Activated T-cell treated with anti-CD3 and anti-CD28 coated beads, Interleukin-2, amount 50 U/mL, for 4 hours (primary cell): Measurements from ENCODE around the gene RBPJL. TPM values are rescaled to one million over a fixed set of nuclear protein-coding genes. Genes with fewer than 3 reads are reported as not detected.

Experiments used
- ATAC-seq, 2 donors: fragments of 200-7000 bp; cut with Tn5 transposase; one replicate each; pipeline ENCODE4 v1.10.0; 2021
- DNase-seq: peaks from one replicate; pipeline ENCODE4 v3.0.0-alpha.2; 2020
- H3K27me3 Mint-ChIP-seq: one replicate; pipeline ENCODE4 v1.8.0; 2021; ENCODE audit warnings: low read depth, mixed read lengths
- H3K36me3 Mint-ChIP-seq: one replicate; pipeline ENCODE4 v1.8.0; 2022; ENCODE audit warnings: mixed read lengths; ENCODE audit not compliant: insufficient read depth
- H3K4me1 Mint-ChIP-seq: one replicate; pipeline ENCODE4 v1.8.0; 2021; ENCODE audit warnings: low read depth, mixed read lengths
- H3K4me3 Mint-ChIP-seq: one replicate; pipeline ENCODE4 v1.8.0; 2021; ENCODE audit warnings: mild to moderate bottlenecking, moderate library complexity, mixed read lengths
- H3K9me3 Mint-ChIP-seq: one replicate; pipeline ENCODE4 v1.8.0; 2021; ENCODE audit warnings: mixed read lengths
- total RNA-seq, 3 donors: library from RNA; stranded (reverse); gene quantifications; one replicate each; pipeline ENCODE4 v1.2.1, GENCODE V29; 2021

Gene RBPJL
- total RNA-seq, 3 donors from 2014 or later, result 0.13 to 0.19 TPM; not detected in 1

DNA sequence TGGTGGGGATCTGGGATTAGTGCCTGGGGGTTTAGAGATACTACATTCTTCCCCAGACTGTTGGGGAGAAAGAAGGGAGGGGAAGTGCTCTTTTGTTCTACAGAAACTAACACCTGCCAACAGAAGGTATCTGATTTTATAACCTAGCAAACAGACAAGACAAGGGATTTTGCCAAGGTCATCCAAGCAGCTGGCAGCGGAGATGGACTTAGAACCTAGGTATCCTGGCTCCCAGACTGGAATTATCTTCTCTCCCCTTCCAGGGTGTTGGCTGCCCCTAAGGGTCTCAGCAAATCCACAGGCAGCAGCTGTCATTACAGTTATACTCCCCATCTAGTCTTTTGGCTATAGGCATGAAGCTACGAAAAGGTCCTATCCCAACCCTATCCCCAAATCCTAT, 33.2 kb downstream of the RBPJL start:
- Mint-ChIP-seq H3K4me3 (no peak overlapping the region), H3K36me3 (peaks cover 8% of the 10 kb centered on the region), H3K27me3 (peaks cover 3% of the 10 kb centered on the region), H3K9me3 (no peaks in the 10 kb centered on the region), H3K4me1 (peaks cover 3% of the 10 kb centered on the region)
- ATAC-seq (no peak), DNase-seq (no peak)

DNA sequence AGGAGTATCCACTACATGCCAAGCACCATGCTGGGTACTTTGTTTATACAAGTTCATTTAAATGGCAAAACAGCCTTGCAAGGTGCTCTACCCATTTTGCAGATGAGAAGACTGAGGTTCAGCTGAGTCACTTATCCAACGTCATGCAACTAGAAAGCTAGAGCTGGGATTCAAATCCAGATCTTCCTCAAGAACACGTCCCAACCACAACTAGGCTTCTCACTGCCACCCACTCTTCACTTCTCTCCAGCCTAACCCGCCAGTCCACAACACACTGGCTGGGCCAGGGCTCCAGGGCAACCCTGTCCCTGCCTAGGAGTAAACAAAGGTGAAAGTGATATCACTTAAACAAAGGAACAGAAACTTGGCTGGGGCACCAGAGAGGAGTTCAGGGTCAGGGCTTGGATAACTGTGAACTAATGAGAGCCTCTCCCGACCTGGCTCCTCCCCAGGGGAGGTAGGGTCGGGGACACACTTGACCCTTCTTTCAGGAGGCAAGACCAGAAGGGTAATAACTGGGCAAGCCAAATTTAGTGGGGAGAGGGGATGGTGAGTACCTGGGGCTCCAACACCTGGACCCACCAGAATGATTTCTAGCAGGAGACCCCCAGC, 33.7 kb downstream of the RBPJL start:
- Mint-ChIP-seq H3K36me3 (peaks cover 8% of the 10 kb centered on the region), H3K4me3 (no peak overlapping the region), H3K27me3 (peaks cover 3% of the 10 kb centered on the region), H3K9me3 (no peaks in the 10 kb centered on the region), H3K4me1 (peaks cover 6% of the 10 kb centered on the region)
- no peak for ATAC-seq
- no peak for DNase-seq

DNA sequence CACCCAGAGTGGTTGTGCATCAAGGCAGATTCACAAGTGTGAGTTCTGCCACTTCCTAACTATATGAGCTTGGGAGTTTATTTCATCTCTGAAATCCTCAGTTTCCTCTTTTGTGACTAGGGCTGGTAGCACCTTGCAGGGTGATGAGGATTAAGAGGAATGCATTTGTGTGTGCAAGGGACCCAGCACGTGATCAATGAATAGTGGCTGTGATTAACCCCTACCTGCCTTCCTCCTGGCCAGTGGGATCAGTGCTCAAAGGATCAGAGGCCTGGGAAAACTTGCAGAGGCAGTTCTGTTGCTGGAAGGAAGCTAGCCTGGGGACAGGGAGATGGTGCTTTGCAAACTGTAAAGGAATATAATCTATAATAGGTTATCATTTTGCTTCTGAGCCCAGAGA, 34.3 kb downstream of the RBPJL start:
- Mint-ChIP-seq H3K9me3 (no peaks in the 10 kb centered on the region), H3K36me3 (peaks cover 8% of the 10 kb centered on the region), H3K27me3 (peaks cover 3% of the 10 kb centered on the region), H3K4me3 (no peak overlapping the region), H3K4me1 (peaks cover 6% of the 10 kb centered on the region)
- no peak for ATAC-seq
- DNase-seq, result no peak

DNA sequence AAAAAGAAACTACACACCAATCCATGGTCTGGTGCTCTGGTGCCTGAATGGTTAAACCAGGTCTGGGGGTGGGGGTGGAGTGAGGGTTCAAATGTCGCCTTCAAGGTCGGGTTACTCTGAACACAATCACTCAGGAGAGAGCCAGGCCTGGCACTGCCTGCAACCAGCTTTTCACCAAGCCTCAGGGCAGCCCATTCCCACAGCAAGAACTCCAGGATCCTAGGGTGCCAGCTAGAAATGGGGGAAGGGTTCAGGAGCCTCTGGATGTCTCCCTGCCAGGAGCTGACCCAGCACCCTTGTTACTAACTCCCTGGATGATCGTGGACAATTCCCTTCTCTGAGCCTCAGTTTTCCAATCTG, 34.9 kb downstream of the RBPJL start:
- Mint-ChIP-seq H3K4me1 (peaks cover 10% of the 10 kb centered on the region), H3K27me3 (peaks cover 3% of the 10 kb centered on the region), H3K36me3 (peaks cover 8% of the 10 kb centered on the region), H3K9me3 (no peaks in the 10 kb centered on the region), H3K4me3 (no peak overlapping the region)
- DNase-seq (no peak), ATAC-seq (no peak)

DNA sequence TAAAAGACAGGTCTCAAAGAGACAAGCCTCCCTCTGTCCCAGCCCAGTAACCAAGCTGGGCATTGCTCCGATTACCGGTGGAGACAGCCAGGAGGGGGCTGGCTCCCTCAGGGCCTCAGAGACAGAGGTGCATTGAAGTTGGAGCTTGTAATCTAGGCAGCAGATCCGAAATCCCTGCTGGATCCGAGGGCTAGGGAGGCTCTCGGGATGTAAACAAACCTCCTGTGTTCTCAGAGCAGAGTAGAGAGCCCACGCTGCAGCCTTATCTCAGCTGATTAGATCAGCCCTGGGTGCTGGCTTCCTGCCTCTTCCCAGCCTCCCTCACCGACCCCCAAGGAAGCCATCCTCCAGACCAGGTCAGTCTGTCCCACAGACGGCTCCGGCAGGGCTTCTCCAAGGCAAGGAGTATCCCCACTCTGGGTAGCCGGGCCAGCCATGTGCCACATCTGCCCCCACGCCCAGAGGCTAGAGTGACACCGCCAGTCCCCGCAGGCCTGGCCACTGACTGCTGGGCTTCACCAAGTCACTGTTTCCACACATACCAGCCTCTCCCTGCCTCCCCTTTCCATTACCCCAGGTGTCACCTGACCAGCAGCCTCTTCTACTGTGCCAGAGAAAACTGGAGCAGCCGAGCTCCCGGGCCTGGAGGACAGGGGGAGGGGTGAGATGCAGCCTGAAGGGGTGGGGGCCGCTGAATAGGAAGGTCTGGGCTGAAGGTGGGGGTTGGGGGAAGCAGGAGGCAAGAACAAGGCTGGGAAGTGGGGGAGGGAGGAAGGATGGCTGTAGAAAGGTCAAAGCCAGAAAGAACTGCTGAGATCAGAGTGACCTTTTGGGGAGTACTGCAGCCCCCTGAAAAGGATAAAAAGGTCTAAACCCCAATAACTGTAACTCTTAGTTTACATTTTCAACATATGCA, 35.6 kb downstream of the RBPJL start:
- H3K36me3 Mint-ChIP-seq, result peaks cover 8% of the 10 kb centered on the region
- no peak for DNase-seq
- ATAC-seq, result no peak
- H3K9me3 Mint-ChIP-seq, result no peaks in the 10 kb centered on the region
- H3K4me1 Mint-ChIP-seq, result peaks cover 16% of the 10 kb centered on the region
- H3K4me3 Mint-ChIP-seq, result no peak overlapping the region
- H3K27me3 Mint-ChIP-seq, result peaks cover 8% of the 10 kb centered on the region

DNA sequence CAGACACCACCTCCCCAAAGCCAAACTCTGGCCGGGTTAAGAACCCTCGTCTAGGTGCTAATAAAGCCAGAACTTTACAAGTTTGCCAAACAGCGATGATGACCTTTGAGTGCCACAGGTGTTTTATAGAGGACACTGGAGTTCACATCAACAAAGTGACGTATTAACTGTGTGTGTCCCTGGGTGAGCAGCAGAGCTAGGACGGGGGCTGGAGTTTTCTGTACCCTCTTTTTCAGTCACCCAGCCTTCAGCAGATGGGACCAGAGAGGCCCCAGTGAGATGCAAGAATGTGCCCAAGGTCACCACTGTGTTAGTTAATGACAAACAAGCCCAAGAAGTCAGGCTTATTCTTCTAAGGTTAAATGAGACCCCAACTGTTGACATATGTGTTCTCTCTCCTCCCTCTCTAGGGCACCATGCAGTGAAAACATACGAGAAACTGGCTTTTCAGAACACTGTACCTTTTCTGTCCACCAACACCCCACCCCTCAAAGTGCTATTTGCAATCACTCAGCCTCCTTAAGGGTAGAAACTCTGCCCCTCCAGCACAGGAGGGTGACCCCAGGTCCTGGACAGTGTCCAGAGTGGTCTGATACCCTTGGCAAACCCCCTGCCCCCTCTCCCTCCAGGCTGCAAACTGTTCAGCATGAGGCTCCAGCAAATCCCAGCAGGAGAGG, 36.4 kb downstream of the RBPJL start:
- ATAC-seq, result no peak
- H3K4me1 Mint-ChIP-seq, result peaks cover 22% of the 10 kb centered on the region

DNA sequence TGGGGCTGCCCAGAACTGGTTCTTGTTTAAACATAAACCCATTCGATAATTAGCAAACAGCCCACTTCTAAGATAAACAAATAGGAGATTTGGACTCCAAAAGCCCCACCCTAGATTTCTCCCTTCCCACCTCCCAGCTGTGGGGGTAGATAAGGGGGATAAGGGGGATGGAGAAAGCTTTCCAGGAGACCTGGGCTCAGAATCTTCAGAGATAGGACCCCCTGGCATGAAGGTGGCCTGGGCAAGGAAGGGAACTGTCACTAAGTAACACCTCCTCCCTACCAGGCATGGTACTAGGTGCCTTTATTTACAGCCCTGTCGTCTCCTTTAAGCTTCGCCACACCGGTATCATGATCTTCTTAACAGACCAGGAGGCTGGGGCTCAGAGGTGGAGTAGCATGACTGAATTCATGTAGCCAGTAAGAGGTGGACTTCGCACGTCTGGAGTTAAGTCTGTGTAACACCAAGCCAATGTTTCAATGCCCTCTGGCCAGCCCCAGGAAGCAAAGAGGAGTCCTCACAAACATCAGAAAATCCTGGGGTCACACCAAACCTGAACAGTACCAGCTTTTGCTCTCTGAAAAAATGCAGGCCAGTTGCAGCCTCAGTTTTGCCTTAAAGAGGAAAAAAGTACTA, 37.0 kb downstream of the RBPJL start:
- peaks cover 10% of the 10 kb centered on the region for H3K27me3 Mint-ChIP-seq
- H3K4me1 Mint-ChIP-seq, result peaks cover 25% of the 10 kb centered on the region
- no peak overlapping the region for H3K4me3 Mint-ChIP-seq
- DNase-seq, result no peak
- peaks cover 8% of the 10 kb centered on the region for H3K36me3 Mint-ChIP-seq
- ATAC-seq, result no peak
- H3K9me3 Mint-ChIP-seq, result no peaks in the 10 kb centered on the region

More for the DNA sequence above, 36.4 kb downstream of the RBPJL start:
- H3K9me3 Mint-ChIP-seq, result no peaks in the 10 kb centered on the region
- no peak overlapping the region for H3K4me3 Mint-ChIP-seq
- DNase-seq, result no peak
- H3K36me3 Mint-ChIP-seq, result peaks cover 8% of the 10 kb centered on the region
- H3K27me3 Mint-ChIP-seq, result peaks cover 10% of the 10 kb centered on the region

DNA sequence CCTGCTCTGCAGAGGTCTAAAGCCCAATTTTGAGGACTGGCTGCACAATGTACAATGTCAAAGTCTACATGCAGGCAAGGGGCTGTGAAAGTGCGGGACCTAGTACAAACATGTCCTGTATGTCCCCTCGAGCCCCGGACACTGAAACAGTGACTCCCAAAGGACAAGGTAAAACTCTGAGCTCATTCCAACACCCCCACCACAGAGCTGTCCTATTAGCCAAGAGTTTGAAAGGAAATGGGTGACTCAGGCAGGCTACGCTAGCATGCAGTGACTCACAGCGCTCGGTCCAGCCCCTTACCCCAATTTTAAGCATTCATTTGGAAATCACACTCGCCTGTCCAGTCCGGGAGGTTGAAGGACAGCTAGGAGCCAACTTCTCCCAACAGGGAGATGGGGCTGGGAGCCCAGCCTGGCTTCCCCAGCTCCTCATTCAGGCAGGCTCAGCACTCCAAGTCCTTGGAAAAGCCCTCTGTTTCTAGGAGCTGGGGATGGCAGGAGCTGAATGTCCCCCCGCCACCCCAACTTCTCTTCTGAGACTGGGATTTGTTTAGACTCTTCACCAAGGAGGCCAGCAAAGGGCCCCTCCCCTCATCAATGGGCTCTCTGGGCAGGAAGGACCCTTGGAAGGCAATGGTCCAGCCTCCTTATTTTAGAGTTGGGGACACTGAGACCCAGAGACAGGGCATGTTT, 37.7 kb downstream of the RBPJL start:
- no peak for ATAC-seq
- Mint-ChIP-seq H3K9me3 (no peaks in the 10 kb centered on the region), H3K36me3 (peaks cover 8% of the 10 kb centered on the region), H3K4me1 (peaks cover 25% of the 10 kb centered on the region), H3K27me3 (peaks cover 10% of the 10 kb centered on the region), H3K4me3 (peak overlapping the region; percentile 37)
- peak; percentile 6 for DNase-seq

DNA sequence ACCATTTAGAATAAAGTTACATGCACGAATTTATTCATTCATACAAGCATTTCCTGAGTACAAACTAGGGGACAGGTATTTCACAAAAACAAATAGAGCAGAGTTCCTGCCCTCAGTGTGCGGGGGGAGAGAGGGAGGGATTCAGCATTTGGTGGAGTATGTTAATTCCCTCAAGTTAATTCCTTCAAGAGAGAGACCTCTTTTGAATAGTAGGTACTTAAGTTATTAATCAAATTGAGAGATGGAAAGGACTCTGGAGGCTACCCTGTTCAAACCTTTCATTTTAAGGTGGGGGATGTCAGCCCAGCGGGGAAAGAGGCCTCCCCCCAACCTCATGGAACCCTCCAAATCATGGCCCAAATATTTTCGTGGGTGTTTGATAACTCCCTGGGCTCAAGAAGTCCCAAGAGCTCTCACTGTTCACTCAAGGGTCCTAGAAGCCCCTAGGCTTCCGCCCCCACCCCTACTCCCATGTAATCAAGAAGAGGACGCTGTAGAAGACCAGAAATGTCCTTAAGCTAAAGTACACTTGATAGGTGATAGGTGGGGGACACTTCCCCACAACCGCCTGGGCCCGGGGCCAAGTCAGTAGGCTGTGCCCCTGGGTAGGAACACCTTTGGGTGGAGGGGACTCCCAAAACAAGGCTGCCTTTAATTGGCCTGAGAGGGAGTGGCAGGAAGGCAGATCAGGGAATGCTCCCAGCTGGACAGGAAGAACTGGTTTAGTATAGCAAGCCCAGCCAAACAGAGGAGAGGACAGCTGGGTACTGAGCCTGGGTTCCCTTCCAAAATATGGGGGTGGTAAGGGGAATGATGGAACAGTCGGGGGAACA, 38.7 kb downstream of the RBPJL start:
- Mint-ChIP-seq H3K4me3 (peak overlapping the region; percentile 60), H3K36me3 (peaks cover 7% of the 10 kb centered on the region), H3K4me1 (peaks cover 25% of the 10 kb centered on the region), H3K27me3 (peaks cover 10% of the 10 kb centered on the region), H3K9me3 (no peaks in the 10 kb centered on the region)
- DNase-seq (no peak), ATAC-seq (no peak)

DNA sequence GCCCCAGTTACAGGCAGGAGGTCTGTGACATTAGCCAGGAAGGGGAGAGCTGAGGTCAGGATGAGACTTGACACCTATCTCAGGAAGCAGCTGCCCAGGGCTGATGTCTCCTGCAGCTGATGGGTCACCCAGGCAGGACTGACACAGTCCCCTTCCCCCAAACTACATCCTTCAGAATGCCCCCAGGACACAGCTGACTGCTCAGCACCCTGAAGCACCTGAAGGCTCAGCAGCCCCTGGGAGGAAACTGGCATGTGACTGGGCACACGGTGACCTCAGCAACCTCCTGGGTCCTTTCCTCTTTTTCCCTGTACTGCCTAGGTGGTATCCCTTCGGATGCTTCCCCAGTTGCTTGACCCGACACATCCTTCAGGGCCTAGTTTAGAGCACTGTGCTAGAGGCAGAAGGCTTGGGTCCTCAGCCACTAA, 39.7 kb downstream of the RBPJL start:
- no peak for ATAC-seq
- Mint-ChIP-seq H3K9me3 (no peaks in the 10 kb centered on the region), H3K27me3 (peaks cover 10% of the 10 kb centered on the region), H3K4me1 (peaks cover 25% of the 10 kb centered on the region), H3K36me3 (no peaks in the 10 kb centered on the region), H3K4me3 (peak overlapping the region; percentile 84)
- no peak for DNase-seq

DNA sequence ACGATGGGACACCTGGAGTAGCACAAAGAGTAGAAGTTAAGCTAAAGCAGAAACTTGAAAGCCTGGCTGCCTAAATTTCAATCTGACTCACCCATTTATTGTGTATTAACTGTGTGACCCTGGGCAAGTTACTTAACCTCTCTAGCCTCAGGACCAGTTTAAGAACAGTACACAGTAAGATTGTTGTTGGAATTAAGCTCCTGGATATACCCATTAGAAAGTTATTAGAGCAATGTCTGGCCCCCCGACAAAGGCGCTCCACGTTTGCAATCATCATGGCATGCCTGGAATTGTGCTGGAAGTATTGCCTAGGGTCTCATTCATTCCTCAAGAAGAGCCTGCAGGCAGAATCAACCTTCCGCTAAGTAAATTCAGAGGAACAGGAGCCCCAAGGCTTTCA, 40.2 kb downstream of the RBPJL start:
- H3K9me3 Mint-ChIP-seq, result no peaks in the 10 kb centered on the region
- DNase-seq (no peak), ATAC-seq (no peak)
- peaks cover 25% of the 10 kb centered on the region for H3K4me1 Mint-ChIP-seq
- no peaks in the 10 kb centered on the region for H3K36me3 Mint-ChIP-seq
- H3K27me3 Mint-ChIP-seq, result peaks cover 10% of the 10 kb centered on the region
- peak overlapping the region; percentile 84 for H3K4me3 Mint-ChIP-seq

DNA sequence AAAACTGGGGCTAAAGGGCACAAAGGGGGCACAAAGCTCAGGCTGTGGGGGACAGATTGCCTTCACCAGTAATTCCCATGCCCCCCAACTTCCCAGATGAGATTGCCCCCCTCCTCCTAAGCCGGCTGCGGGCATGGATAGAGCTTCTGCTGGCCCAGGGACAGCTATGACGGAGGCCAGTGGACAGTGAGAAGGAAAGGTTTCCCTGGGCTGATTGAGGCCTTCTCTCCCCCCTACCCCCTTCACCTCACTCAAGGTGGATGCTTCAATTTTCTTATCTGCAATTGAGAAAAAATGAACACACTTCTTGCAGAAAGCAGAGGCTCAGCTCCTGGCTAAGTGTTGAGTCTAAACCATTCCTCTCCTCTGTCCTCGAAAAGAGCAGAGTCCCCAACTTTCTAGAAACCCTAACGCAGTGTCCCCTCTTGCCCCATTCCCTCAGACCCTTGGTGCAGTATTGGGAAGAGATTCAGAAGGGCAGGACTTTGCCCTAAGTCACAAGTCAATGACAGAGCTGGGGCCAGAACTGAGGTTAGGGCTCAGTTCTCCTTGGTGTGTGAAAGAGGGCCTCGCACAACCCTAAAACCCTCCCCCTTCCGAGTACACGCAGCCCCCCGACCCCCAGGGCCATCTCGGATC, 40.8 kb downstream of the RBPJL start:
- Mint-ChIP-seq H3K4me1 (peaks cover 25% of the 10 kb centered on the region), H3K9me3 (no peaks in the 10 kb centered on the region), H3K27me3 (peaks cover 10% of the 10 kb centered on the region), H3K4me3 (peak overlapping the region; percentile 84), H3K36me3 (no peaks in the 10 kb centered on the region)
- ATAC-seq (no peak), DNase-seq (no peak)
